Measurements from ENCODE around the gene RGS11.

GRCh38 chr16:279531-279930 lies 3.8 kb upstream of the RGS11 start:
- TF ChIP-seq, protein P1, sequence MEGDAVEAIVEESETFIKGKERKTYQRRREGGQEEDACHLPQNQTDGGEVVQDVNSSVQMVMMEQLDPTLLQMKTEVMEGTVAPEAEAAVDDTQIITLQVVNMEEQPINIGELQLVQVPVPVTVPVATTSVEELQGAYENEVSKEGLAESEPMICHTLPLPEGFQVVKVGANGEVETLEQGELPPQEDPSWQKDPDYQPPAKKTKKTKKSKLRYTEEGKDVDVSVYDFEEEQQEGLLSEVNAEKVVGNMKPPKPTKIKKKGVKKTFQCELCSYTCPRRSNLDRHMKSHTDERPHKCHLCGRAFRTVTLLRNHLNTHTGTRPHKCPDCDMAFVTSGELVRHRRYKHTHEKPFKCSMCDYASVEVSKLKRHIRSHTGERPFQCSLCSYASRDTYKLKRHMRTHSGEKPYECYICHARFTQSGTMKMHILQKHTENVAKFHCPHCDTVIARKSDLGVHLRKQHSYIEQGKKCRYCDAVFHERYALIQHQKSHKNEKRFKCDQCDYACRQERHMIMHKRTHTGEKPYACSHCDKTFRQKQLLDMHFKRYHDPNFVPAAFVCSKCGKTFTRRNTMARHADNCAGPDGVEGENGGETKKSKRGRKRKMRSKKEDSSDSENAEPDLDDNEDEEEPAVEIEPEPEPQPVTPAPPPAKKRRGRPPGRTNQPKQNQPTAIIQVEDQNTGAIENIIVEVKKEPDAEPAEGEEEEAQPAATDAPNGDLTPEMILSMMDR (IDR thresholded peaks at IDR 0.05; ENCODE audit: low read depth, low read length, poor library complexity, severe bottlenecking) = no peak
- no peak for TF ChIP-seq EZH2phosphoT487 (IDR thresholded peaks at IDR 0.05; ENCODE audit: borderline replicate concordance, low read length)

Data from DOHH2 (cell line).